ENCODE results near the gene CAMK4. TPM values are rescaled to one million over a fixed set of nuclear protein-coding genes. Genes with fewer than 3 reads are reported as not detected.
"Not testable (repeated sequence)": the region's sequence is repeated elsewhere in the genome, so short reads cannot be mapped to it uniquely, and the experiment has no call there.

CAMK4 gene
- total RNA-seq, 1 experiment from 2014 or later = 10.2 TPM

GRCh38 chr5:111301264-111301663, 77.1 kb downstream of the CAMK4 start:
- Histone ChIP-seq H3K4me2 (ENCODE audit: low read length) (no peak overlapping the region), H3K9me2 (ENCODE audit: insufficient read depth) (no peaks in the 10 kb centered on the region), H4K20me1 (ENCODE audit: insufficient read depth) (no peaks in the 10 kb centered on the region), H2AFZ (ENCODE audit: low read depth, low read length, poor library complexity, severe bottlenecking) (no peak overlapping the region), H3K9me3 (ENCODE audit: control insufficient read depth in 1 of 2, insufficient read depth in 1 of 2, low read depth in 1 of 2, low read length in 2 of 2) (no peaks in the 10 kb centered on the region; a peak in 1 of 4 replicates), H3K36me3 (ENCODE audit: control insufficient read depth in 1 of 2, insufficient read depth in 2 of 2, low read length in 2 of 2) (no peaks in the 10 kb centered on the region), H3K27ac (ENCODE audit: low read depth, low read length) (no peak overlapping the region), H3K27me3 (ENCODE audit: insufficient read depth, low read length) (no peaks in the 10 kb centered on the region), H3K4me1 (ENCODE audit: control insufficient read depth in 1 of 2, insufficient read depth in 2 of 2, low read length in 2 of 2) (no peaks in the 10 kb centered on the region), H3K4me3 (replicated peaks in 1 of 2; ENCODE audit: low read depth in 1 of 2, low read length in 2 of 2) (no peak overlapping the region), H3K9ac (ENCODE audit: low read length) (no peak overlapping the region), H3K79me2 (ENCODE audit: insufficient read depth, low read length) (no peaks in the 10 kb centered on the region)
- TF ChIP-seq MAX (IDR thresholded peaks at IDR 0.05) (no peak), ELF1 (IDR thresholded peaks at IDR 0.05; ENCODE audit: borderline replicate concordance, low read depth) (no peak), ZFX (IDR thresholded peaks at IDR 0.05) (no peak), ATF3 (IDR thresholded peaks at IDR 0.05) (no peak), ZNF274 (IDR thresholded peaks at IDR 0.05; ENCODE audit: low read depth, low read length) (no peak), POLR2AphosphoS5 (IDR thresholded peaks at IDR 0.05; ENCODE audit: low read depth, low read length) (no peak)
- TF ChIP-seq, protein P1, sequence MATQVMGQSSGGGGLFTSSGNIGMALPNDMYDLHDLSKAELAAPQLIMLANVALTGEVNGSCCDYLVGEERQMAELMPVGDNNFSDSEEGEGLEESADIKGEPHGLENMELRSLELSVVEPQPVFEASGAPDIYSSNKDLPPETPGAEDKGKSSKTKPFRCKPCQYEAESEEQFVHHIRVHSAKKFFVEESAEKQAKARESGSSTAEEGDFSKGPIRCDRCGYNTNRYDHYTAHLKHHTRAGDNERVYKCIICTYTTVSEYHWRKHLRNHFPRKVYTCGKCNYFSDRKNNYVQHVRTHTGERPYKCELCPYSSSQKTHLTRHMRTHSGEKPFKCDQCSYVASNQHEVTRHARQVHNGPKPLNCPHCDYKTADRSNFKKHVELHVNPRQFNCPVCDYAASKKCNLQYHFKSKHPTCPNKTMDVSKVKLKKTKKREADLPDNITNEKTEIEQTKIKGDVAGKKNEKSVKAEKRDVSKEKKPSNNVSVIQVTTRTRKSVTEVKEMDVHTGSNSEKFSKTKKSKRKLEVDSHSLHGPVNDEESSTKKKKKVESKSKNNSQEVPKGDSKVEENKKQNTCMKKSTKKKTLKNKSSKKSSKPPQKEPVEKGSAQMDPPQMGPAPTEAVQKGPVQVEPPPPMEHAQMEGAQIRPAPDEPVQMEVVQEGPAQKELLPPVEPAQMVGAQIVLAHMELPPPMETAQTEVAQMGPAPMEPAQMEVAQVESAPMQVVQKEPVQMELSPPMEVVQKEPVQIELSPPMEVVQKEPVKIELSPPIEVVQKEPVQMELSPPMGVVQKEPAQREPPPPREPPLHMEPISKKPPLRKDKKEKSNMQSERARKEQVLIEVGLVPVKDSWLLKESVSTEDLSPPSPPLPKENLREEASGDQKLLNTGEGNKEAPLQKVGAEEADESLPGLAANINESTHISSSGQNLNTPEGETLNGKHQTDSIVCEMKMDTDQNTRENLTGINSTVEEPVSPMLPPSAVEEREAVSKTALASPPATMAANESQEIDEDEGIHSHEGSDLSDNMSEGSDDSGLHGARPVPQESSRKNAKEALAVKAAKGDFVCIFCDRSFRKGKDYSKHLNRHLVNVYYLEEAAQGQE (IDR thresholded peaks at IDR 0.05; ENCODE audit: low read depth) = no peak
- ChIA-PET RAD21 (ENCODE audit: low non-redundant PET in 1 of 2, low total read pairs in 2 of 2, uncharacterized antibody in 2 of 2, unreplicated experiment in 2 of 2) (no interaction called here), CTCF (no interaction called here), POLR2A (no interaction called here)
- BruUV-seq (replicated peaks) = no TSS peak
- intact Hi-C loops (cut with micrococcal nuclease) = no loop called here
- DNase-seq (ENCODE audit: low read depth, low spot score) (no peak), ATAC-seq (no peak)

- H4K20me1 ChIP-seq (ENCODE audit: insufficient read depth); H2AFZ ChIP-seq (ENCODE audit: low read depth, low read length, poor library complexity, severe bottlenecking); H3K4me3 ChIP-seq (replicated peaks in 1 of 2; ENCODE audit: low read depth in 1 of 2, low read length in 2 of 2); CTCF ChIA-PET; BruUV-seq (replicated peaks); H3K79me2 ChIP-seq (ENCODE audit: insufficient read depth, low read length); POLR2A ChIA-PET; H3K27ac ChIP-seq (ENCODE audit: low read depth, low read length); ATAC-seq; H3K27me3 ChIP-seq (ENCODE audit: insufficient read depth, low read length); H3K4me1 ChIP-seq (ENCODE audit: control insufficient read depth in 1 of 2, insufficient read depth in 2 of 2, low read length in 2 of 2); H3K4me2 ChIP-seq (ENCODE audit: low read length); H3K9ac ChIP-seq (ENCODE audit: low read length); H3K9me2 ChIP-seq (ENCODE audit: insufficient read depth); H3K9me3 ChIP-seq (ENCODE audit: control insufficient read depth in 1 of 2, insufficient read depth in 1 of 2, low read depth in 1 of 2, low read length in 2 of 2); intact Hi-C loops (cut with micrococcal nuclease); H3K36me3 ChIP-seq (ENCODE audit: control insufficient read depth in 1 of 2, insufficient read depth in 2 of 2, low read length in 2 of 2); DNase-seq (ENCODE audit: low read depth, low spot score); RAD21 ChIA-PET (ENCODE audit: low non-redundant PET in 1 of 2, low total read pairs in 2 of 2, uncharacterized antibody in 2 of 2, unreplicated experiment in 2 of 2): not testable (repeated sequence)
Measured at GRCh38 chr5:111302043-111302442, 77.9 kb downstream of the CAMK4 start.

All from HCT116 (cell line).